HG03025 (cell line): ENCODE results near the gene PAK4.
"Not testable (repeated sequence)": the region's sequence is repeated elsewhere in the genome, so short reads cannot be mapped to it uniquely, and the experiment has no call there.

Experiments
- ATAC-seq: cut with Tn5 transposase; IDR thresholded peaks from one replicate; pipeline ENCODE4 v1.9.1; 2021; ENCODE audit warnings: mild to moderate bottlenecking, moderate library complexity; ENCODE audit not compliant: unreplicated experiment, low FRiP score

Gene PAK4

GRCh38 chr19:39128516-39129079, 3.0 kb downstream of the PAK4 start:
- ATAC-seq = no peak

GRCh38 chr19:39129116-39129515, 3.5 kb downstream of the PAK4 start:
- ATAC-seq = no peak

- ATAC-seq = no peak
Measured at GRCh38 chr19:39130337-39131254, 5.0 kb downstream of the PAK4 start.

GRCh38 chr19:39131255-39131755, 5.7 kb downstream of the PAK4 start:
- ATAC-seq = no peak

GRCh38 chr19:39132344-39132969, 6.9 kb downstream of the PAK4 start:
- no peak for ATAC-seq

GRCh38 chr19:39133431-39134270, 8.1 kb downstream of the PAK4 start:
- no peak for ATAC-seq

GRCh38 chr19:39135701-39136100, 10.1 kb downstream of the PAK4 start:
- no peak for ATAC-seq

GRCh38 chr19:39136225-39136940, 10.8 kb downstream of the PAK4 start:
- ATAC-seq = no peak

- ATAC-seq = no peak
Measured at GRCh38 chr19:39137131-39137530, 11.5 kb downstream of the PAK4 start.

- ATAC-seq = no peak
Measured at GRCh38 chr19:39138221-39139211, 12.9 kb downstream of the PAK4 start.

GRCh38 chr19:39139305-39139874, 13.8 kb downstream of the PAK4 start:
- no peak for ATAC-seq

- ATAC-seq = no peak
Measured at GRCh38 chr19:39139971-39140453, 14.4 kb downstream of the PAK4 start.

- no peak for ATAC-seq
Measured at GRCh38 chr19:39140594-39140993, 15.0 kb downstream of the PAK4 start.

- no peak for ATAC-seq
Measured at GRCh38 chr19:39141929-39142328, 16.3 kb downstream of the PAK4 start.

- ATAC-seq = no peak
Measured at GRCh38 chr19:39142630-39143029, 17.0 kb downstream of the PAK4 start.

- not testable (repeated sequence) for ATAC-seq
Measured at GRCh38 chr19:39143757-39144289, 18.2 kb downstream of the PAK4 start.

GRCh38 chr19:39144290-39145071, 18.9 kb downstream of the PAK4 start:
- ATAC-seq = no peak
